GM12865 (cell line): ENCODE measurements around the gene RASL10A.

Experiments used
- DNase-seq: peaks from one replicate; pipeline ENCODE4 v3.0.0; 2010; ENCODE audit warnings: low read depth
- H3K4me3 ChIP-seq: 2 replicates; pipeline ENCODE4 v1.5.1; 2011; ENCODE audit warnings: mild to moderate bottlenecking, low read depth, low read length, control low read depth
- CTCF ChIP-seq: IDR thresholded peaks from 2 replicates; pipeline ENCODE4 v1.5.1; 2011; ENCODE audit warnings: low read length, control low read depth, low read depth, inconsistent platforms; ENCODE audit not compliant: insufficient read depth; ENCODE audit errors: missing control alignments

Gene RASL10A

GRCh38 chr22:29328566-29329500, 13.3 kb upstream of the RASL10A start:
- H3K4me3 ChIP-seq, result no peak overlapping the region
- DNase-seq, result no peak
- TF ChIP-seq CTCF, result no peak

GRCh38 chr22:29328055-29328454, 12.6 kb upstream of the RASL10A start:
- no peak for TF ChIP-seq CTCF
- H3K4me3 ChIP-seq, result no peak overlapping the region
- DNase-seq, result no peak

- TF ChIP-seq CTCF, result no peak
- no peak for DNase-seq
- H3K4me3 ChIP-seq, result no peak overlapping the region
These were observed 11.7 kb upstream of the RASL10A start for GRCh38 chr22:29327089-29327764.

GRCh38 chr22:29326481-29326880, 11.0 kb upstream of the RASL10A start:
- no peak for TF ChIP-seq CTCF
- no peak for DNase-seq

GRCh38 chr22:29325785-29326315, 10.4 kb upstream of the RASL10A start:
- TF ChIP-seq CTCF, result no peak
- no peak overlapping the region for H3K4me3 ChIP-seq
- DNase-seq, result no peak

More at GRCh38 chr22:29326481-29326880, 11.0 kb upstream of the RASL10A start:
- H3K4me3 ChIP-seq, result no peak overlapping the region

- no peak for TF ChIP-seq CTCF
- no peak overlapping the region for H3K4me3 ChIP-seq
- no peak for DNase-seq
These were observed 9.9 kb upstream of the RASL10A start for GRCh38 chr22:29325356-29325755.
